HG02885 (cell line): ENCODE measurements around the gene SCAPER.

Source experiments
- ATAC-seq: cut with Tn5 transposase; IDR thresholded peaks from one replicate; pipeline ENCODE4 v1.9.1; 2021; ENCODE audit warnings: mild to moderate bottlenecking; ENCODE audit not compliant: unreplicated experiment, poor library complexity

Gene SCAPER

DNA sequence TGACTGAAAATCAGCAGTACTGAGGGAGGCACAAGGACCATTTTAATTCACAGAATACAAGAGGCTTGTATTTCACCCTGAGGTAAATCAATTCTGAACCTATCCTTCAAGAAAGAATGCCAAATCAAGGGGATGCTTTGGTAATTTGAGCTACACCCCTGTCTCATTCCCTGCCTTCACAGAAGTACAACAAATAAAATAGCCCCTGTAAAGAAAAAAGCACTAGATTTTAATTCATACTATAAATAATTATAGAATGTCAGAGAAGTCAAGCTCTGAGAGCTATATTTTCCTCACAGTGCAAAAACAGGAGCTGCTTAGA, 319.6 kb downstream of the SCAPER start:
- no peak for ATAC-seq

DNA sequence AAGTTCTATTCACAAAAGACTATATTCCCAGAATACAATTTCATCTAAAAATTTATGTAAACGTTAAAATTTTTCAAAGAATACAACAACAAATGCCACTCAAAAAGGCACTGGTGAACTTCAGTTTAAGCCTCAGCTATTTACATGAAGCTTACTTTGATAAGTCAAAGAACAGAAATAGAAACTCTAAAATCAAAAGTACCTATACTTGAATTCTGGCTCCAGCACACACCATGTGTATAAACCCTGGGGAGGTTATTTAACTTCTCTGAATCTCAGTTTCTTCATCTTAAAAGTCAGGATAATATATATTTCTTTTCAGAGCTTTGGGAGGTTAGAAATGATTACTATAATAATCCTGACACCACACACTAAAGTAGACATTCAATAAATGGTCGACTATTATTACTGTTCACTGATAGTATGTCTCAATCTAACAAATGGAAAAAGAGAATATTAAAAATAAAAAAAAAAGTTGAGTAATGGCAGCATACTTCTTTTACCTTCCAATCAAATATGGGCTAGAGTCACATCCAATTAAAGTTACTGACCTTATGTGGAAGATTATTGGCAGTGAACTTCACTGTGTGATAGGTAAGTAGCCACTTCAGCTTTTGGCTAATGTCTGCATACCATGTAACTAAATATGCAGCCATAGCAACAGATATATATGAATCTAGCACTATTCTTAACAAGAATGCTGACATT, 320.1 kb downstream of the SCAPER start:
- ATAC-seq = no peak

DNA sequence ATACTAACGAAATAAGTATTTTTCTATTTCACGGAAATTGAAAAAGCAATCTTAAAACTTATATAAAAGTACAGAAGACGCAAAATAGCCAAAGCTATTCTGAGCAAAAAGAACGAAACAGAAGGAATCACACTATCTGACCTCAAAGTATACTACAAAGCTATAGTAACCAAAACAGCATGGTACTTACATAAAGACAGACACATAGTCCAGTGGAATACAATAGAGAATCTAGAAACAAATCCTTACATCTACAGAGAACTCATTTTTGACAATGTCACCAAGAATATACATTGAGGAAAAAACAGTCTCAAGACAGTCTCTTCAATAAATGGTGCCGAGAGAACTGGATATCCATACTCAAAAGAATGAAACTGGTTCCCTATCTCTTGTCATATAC, 322.6 kb downstream of the SCAPER start:
- ATAC-seq = no peak

DNA sequence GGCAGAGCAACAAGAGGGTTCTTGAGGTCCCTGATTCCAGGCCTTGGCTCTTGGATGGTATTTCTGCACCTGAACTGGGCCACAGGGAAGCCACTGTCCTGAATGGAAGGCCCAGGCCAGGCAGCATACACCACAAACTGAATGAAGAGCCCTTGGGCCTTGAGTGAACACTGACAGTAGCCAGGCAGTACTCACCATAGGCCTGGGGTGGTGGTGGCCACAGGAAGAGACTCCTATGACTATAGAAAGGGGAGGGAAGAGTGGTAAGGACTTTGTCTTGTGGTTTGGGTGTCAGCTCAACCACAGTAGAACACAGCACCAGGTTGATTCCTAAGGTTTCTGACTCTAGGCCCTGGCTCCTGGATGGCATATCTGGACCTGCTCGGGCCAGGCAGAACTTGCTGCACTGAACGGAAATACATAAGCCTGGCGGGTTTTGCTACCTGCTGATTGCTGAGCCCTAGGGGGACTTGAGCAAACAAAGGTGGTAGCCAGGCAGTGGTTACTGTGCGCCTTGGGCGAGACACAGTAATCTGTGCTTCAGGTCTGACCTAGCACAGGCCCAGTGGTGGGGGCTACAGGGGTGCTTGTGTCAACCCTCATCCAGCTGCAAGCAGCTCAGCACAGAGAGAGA, 327.1 kb downstream of the SCAPER start:
- ATAC-seq = no peak

DNA sequence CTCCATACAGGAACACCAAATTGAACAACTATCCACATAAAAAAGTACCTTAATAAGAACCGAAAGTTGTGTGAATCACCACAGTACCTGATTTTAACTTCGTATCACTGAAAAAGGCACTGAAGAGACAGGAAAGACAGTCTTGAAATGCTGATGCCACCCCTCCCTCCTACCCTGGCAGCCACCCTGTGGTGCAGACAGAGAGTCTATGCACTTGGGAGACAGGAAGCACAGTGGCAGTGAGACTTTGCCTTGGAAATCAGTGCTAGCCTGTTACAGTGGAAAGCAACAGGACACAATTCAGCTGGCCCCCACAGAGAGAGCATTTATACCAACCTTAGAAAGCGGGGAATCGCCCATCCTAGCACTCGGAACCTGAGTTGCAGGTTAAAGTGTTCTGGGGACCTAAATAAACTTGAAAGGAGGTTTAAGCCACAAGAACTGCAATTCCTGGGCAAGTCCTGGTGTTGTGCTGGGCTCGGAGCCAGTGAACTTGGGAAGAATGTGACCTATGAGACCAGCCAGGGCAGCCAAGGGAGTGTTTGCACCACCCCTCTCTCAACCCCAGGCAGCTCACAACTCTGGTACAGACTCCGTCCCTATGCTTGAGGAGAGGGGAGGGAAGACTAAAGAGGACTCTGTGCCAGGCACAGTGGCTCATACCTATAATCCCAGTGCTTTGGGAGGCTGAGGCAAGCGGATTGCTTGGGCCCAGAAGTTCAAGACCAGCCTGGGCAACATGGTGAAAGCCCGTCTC, 328.4 kb downstream of the SCAPER start:
- no peak for ATAC-seq

DNA sequence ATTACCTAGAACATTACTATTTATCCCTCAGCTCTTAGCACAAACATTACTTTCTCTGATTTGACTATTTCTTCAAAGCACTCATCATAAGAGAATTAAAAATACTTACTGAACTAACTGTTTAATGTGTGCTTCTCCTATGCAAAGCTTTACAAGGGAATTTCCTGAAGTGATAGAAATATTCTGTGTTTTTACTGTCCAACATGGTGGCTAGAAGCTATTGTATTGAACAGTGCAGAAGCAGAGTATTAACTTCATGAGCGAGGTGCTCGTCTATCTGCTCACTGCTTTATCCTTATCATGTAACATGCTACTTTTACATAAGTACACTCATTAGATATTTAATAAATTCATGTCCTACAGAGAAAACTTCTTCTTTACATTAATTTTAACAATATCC, 329.5 kb downstream of the SCAPER start:
- no peak for ATAC-seq

DNA sequence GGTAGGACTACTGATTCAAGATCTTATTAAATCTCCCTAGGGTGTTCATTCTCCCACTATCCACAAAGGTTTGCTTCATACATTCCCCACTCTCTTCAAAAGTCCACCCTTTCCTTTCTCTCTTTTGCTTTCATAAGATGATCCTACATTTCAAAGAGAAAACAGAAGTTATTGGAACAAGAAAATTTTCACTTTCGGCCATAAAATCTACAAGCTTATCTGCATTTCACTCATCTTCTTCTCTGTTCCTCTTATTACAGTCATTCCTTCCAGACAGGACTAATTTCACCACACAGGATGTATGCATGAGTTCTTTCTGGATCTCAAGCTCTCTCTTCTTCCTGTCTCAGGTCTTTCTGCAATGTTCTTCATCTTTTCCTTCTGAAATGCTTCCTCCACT, 329.9 kb downstream of the SCAPER start:
- ATAC-seq = no peak

DNA sequence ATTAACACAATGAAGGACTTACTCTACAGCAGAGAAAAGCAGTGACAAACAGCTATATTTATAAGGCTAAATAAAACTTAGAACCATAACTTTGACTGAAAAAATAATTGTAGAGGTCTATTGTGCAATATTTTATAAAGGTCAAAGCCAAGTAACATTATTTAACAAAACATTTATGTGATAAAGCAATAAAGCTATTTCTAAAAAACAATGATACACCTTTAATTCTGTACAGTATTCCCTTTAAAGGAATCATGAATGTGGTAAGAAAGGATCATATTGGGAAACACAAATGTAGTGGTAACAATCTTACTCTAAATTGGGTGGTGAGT, 332.2 kb downstream of the SCAPER start:
- ATAC-seq = no peak

DNA sequence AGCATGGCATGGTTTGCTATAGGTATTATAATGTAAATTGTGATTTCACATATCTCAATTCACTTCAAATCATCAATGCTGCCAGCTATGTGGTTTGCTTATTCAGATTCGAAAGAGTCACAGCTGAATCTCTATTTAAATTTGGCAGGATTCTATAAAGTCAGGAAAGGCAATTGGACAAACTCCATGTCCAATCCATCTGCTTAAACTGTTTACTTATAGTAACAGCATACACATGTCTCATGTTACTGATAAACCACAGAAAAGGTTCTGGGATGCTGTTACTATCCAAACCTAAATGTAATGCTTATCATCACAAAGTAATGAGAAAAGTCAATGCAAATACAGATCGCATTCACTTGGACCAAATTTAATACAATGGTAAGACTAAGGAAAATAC, 338.9 kb downstream of the SCAPER start:
- ATAC-seq = no peak

DNA sequence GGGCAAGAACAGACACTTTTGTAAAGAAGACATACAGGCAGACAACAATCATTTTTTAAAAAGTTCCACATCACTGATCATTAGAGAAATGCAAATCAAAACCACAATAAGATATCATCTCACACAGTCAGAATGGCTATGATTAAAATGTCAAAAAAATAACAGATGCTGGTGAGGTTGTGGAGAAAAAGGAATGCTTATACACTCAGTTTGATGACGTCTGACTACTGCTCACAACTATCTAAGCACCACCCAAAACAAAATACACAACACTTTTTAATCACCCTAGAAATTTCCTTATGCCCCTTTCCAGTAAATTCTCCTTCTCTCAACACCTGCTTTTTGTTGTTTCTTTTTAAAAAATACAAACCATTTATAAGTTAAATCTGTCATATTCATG, 339.8 kb downstream of the SCAPER start:
- no peak for ATAC-seq

DNA sequence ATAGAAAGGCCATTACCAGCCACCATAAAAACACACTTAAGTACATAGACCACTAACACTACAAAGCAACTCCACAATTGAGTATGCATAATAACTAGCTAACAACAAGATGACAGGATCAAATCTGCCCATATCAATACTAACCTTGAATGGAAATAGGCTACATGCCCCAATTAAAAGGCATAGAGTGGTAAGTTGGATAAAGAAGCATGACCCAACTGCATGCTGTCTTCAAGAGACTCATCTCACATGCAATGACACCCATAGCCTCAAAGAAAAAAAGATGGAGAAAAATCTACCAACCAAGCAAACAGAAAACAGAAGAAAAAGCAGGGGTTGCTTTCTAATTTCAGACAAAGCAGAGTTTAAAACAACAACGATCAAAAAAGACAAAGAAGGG, 349.9 kb downstream of the SCAPER start:
- no peak for ATAC-seq

DNA sequence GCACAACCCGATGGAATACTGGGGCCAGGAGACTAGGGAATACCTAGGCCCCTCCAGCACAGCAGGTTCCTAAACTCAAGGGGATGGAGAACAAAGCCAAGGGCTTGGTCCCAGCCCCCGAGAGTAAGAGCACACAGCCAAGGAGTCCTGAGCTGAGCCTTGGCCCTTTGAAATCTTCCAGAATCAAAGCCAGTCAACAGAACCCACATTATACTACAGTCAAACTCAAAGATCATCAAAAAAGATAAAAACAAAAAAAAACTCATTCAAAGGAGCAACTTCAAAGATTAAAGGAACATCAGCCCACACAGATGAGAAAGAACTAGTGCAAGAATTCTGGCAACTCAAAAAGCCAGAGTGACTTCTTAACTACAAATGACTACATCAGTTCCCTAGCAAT, 351.6 kb downstream of the SCAPER start:
- no peak for ATAC-seq

DNA sequence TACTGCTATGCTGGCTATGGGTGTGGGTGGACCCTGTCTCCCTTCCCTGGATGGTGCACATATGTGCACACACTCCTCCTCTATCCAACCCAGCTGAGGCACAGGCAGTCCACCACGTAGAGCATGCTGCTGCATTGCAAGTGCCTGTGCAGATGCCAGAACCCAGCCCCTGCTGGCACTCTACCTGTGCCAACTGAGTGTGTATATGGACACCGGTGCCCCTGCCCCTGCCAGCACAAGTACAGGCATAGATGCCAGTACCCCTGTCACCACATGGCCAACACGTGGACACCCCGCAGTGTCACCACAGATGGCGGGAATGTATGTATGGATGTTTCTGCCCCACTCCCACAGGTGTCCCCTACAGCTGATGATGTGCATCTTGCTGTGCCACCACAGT, 352.0 kb downstream of the SCAPER start:
- no peak for ATAC-seq

DNA sequence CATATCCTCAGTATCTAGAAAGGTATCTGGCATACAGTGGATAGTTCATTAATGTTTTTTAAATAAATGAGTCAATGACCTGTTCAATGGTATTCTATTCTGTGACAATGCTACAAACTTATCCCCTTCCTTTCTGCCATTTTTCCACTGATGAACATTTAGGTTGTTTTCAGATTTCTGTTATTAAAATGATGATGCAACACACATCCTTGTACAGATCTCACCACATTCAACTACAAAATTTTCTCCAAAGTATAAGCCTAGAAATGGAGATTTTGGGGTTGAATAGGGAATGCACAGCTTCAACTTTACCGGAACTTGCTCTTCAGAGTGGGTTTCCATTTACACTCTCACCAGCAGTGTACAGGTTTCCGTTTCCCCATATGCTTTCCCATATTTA, 358.3 kb downstream of the SCAPER start:
- no peak for ATAC-seq

DNA sequence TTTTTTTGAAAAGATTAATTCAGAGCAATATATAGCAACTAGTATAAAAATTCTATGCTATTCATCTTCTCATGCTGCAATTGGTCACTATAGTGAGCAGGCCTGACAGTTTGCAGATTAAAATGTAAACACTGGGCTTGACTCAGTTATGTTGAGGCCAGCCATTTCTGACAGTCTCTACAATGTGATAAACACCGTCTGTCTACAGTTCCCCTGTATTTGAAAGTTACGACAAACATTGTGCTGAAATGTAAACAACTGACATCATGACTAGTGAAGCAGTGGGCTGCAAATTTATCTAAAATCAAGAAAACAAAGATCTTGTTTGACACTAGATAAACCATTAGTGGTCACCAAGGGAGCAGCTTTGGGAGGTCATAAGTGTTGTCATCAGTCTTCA, 371.1 kb downstream of the SCAPER start:
- no peak for ATAC-seq

DNA sequence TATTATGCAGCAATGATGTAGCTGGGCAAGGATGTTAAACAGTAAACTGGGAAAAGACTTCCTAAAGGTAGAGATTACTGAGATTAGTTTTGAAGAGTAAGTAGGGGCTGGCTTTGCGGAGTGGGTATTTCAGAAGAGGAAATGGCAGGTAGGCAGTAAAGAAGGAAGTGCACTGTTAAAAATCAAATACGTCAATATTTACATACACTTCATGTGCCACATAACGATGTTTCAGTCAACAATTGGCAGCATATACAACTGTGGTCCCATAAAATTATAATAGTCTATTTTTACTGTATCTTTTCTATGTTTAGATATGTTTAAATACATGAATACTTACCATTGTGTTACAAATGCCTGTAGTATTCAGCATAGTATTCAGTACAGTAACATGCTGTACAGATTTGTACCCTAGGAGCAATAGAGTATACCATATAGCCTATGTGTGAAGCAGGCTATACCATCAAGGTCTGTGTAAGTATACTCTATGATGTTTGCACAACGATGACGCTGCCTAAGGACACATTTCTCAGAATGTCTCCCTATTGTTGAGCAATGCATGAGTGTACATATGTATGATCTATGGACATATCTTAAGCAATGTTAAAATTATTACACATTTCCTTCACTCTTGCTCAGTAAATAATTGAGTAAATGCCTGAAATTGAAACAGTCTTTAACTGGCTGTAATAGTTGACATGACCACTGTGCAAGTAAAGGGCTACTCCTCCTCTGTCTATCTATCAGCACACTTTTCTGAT, 371.9 kb downstream of the SCAPER start:
- no peak for ATAC-seq

DNA sequence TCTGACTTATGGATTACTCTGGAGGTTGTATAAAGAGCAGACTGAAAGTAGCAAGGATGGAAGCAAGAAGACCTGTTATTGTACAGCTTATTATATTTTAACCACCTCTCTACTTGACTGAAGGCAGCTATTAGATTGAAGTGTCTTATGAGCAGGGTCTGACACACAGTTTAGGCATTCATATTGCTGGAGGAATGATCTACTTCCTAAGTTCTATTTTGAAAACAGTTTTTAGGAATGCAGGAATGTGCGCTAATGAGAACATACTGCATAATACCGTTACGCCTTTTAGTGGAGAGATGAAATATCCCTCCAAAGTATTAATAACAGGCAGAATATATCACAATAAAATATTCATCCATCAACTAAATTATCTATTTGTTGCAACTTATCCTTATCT, 375.2 kb downstream of the SCAPER start:
- no peak for ATAC-seq

DNA sequence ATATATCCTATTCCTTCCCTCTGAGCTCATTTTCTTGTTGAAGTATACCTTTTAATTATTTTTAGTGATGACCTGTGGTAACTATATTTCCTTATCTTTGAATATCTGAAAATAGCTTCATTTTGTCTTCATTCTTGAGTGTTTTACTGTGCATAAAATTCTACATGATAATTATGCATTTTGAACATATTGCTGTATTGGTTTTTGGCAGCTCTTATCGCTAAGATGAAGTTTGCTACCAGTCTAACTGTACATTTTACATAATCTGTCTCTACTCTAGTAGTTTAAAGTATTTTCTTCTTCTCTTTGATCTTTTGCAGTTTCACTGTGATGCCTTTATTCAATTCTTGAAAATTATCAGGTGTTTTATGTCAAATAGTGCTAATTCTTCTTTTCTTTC, 379.0 kb downstream of the SCAPER start:
- ATAC-seq = no peak

DNA sequence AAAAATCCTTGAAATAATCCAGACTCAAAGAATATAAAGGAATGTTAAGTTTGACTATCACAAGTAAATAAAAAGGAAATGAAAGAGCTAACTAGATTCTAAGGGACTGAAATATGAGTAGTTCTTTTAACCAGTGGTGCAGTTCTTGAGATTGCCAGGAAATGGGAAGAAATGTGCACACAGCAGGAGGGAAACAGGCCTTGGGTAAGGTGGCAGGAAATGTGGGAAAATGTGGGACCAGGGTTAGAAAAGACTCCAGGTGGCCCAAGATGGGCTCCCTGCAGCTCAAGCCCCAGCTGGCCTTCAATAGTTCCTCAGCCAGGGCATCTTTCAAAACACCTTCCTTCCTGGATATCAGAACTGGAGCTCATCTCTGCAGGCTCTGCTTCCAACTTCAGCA, 387.2 kb downstream of the SCAPER start:
- no peak for ATAC-seq

DNA sequence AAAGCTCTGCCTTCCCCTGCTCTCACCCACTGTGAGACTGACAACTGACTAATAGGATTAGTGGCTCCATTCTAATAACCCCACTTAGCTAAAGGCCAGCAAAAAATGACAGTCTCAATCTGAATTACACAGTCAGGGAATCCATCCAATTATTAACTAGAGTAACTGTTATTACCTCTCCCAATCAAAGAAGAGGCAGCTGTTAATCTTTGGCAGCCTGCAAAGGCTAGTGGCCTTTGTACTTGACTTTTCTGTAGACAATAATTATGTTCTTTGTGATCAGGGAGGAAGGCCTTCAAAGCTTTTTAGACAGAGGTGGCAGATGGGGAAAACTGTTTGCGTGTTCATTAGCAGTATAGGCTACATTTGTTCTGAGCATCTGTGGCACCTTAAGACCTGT, 390.9 kb downstream of the SCAPER start:
- ATAC-seq = no peak

DNA sequence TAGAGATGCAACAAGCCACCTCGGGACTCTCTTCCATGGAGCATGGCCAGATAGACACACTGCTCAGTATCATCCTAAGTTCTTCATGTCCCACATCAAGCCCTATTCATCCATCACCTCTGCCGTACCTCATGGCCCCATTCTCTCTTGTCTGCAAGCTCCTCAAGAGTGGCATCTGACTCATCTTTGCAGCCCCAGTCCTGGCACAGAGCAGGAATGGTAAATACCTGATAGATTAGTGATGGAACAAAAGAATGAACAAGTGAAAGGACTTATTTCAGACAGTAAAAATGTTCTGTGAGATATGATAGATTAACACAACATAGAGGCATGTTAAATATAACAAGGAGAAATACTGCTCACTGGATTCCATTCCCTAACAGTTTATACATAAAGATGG, 392.2 kb downstream of the SCAPER start:
- ATAC-seq = no peak
